IMR-90 (cell line): ENCODE data around the gene MAML3. TPM values are rescaled to one million over a fixed set of nuclear protein-coding genes. Genes with fewer than 3 reads are reported as not detected.

Experiments
- ATAC-seq: fragments of 200-7000 bp; cut with Tn5 transposase; 2 replicates; pipeline ENCODE4 v1.9.1; 2020; ENCODE audit warnings: low read depth, mild to moderate bottlenecking, moderate library complexity
- BruUV-seq: library from RNA; stranded (reverse); fragments of 400-500 nt; replicated peaks from 2 replicates; lab custom pipeline; 2021; lab: Mats Ljungman, UMichigan
- CTCF ChIA-PET: fragments of 300-600 bp; formaldehyde crosslinking; extraction: SDS; loops from one replicate; lab custom pipeline; 2021; ENCODE audit warnings: antibody characterized with exemption; lab: Yijun Ruan, JAX
- POLR2A ChIA-PET: fragments of 300-600 bp; sonication (Branson Sonifier 250); formaldehyde crosslinking; loops from one replicate; lab custom pipeline; 2022; ENCODE audit warnings: antibody characterized with exemption; ENCODE audit not compliant: unreplicated experiment; lab: Charles Lee
- DNase-seq: peaks from one replicate; pipeline ENCODE4 v3.0.0; 2013
- H2AFZ ChIP-seq: replicated peaks from 2 replicates; pipeline ENCODE3; 2013; ENCODE audit warnings: low read length, mild to moderate bottlenecking; ENCODE audit not compliant: poor library complexity
- H2AK5ac ChIP-seq: 2 replicates; pipeline ENCODE4 v1.6.1; 2013; ENCODE audit warnings: low read depth, low read length, inconsistent platforms
- H2AK9ac ChIP-seq: replicated peaks from 2 replicates; pipeline ENCODE3; 2013; ENCODE audit warnings: mild to moderate bottlenecking, low read depth, low read length, moderate library complexity; ENCODE audit not compliant: poor library complexity
- H2BK120ac ChIP-seq: 2 replicates; pipeline ENCODE4 v1.6.1; 2013; ENCODE audit warnings: low read depth, low read length, inconsistent platforms
- H2BK15ac ChIP-seq: 3 replicates; pipeline ENCODE4 v1.6.1; 2013; ENCODE audit warnings: low read depth, low read length, inconsistent platforms
- H2BK20ac ChIP-seq: 2 replicates; pipeline ENCODE4 v1.6.1; 2013; ENCODE audit warnings: low read depth, mild to moderate bottlenecking, inconsistent platforms, low read length, moderate library complexity
- H2BK5ac ChIP-seq: 2 replicates; pipeline ENCODE4 v1.6.1; 2013; ENCODE audit warnings: mild to moderate bottlenecking, low read depth, low read length, inconsistent platforms; ENCODE audit not compliant: poor library complexity, severe bottlenecking
- H3K14ac ChIP-seq: replicated peaks from 2 replicates; pipeline ENCODE4 v1.6.1; 2013; ENCODE audit warnings: low read depth, low read length, inconsistent platforms
- H3K18ac ChIP-seq: 2 replicates; pipeline ENCODE4 v1.6.1; 2013; ENCODE audit warnings: low read depth, low read length, control low read depth
- H3K23ac ChIP-seq: 2 replicates; pipeline ENCODE4 v1.6.1; 2013; ENCODE audit warnings: low read depth, low read length, inconsistent platforms
- H3K27ac ChIP-seq: 2 replicates; pipeline ENCODE4 v1.5.1; 2013; ENCODE audit warnings: mild to moderate bottlenecking, control low read depth, low read length; ENCODE audit not compliant: insufficient read depth
- H3K27me3 ChIP-seq: 2 replicates; pipeline ENCODE4 v1.6.1; 2013; ENCODE audit warnings: low read length; ENCODE audit not compliant: control insufficient read depth, insufficient read depth
- H3K36me3 ChIP-seq: 2 replicates; pipeline ENCODE4 v1.6.1; 2013; ENCODE audit warnings: low read length, mixed read lengths; ENCODE audit not compliant: control insufficient read depth, insufficient read depth
- H3K4ac ChIP-seq: 2 replicates; pipeline ENCODE4 v1.6.1; 2013; ENCODE audit warnings: low read depth, low read length, inconsistent platforms
- H3K4me1 ChIP-seq: 2 replicates; pipeline ENCODE4 v1.6.1; 2013; ENCODE audit warnings: low read length, mixed read lengths; ENCODE audit not compliant: control insufficient read depth, insufficient read depth
- H3K4me2 ChIP-seq: 2 replicates; pipeline ENCODE4 v1.6.1; 2013; ENCODE audit warnings: low read depth, mild to moderate bottlenecking, control low read depth, low read length, moderate library complexity
- H3K4me3 ChIP-seq: 2 replicates; pipeline ENCODE4 v1.5.1; 2013; ENCODE audit warnings: low read depth, mild to moderate bottlenecking, control low read depth, low read length, moderate library complexity; ENCODE audit not compliant: insufficient read depth
- H3K56ac ChIP-seq: 2 replicates; pipeline ENCODE4 v1.6.1; 2013; ENCODE audit warnings: low read length, inconsistent platforms; ENCODE audit not compliant: insufficient read depth; ENCODE audit errors: extremely low read depth
- H3K79me1 ChIP-seq, 2 experiments: 2 replicates each; pipeline ENCODE4 v1.6.1; 2013; ENCODE audit warnings: low read length in 2 of 2, inconsistent platforms in 1 of 2, low read depth in 1 of 2
- H3K9ac ChIP-seq: 2 replicates; pipeline ENCODE4 v1.6.1; 2013; ENCODE audit warnings: low read depth, low read length, control low read depth
- H3K9me1 ChIP-seq: 2 replicates; pipeline ENCODE4 v1.6.1; 2013; ENCODE audit warnings: low read length, inconsistent platforms; ENCODE audit not compliant: insufficient read depth
- H3K9me3 ChIP-seq: 2 replicates; pipeline ENCODE4 v1.6.1; 2013; ENCODE audit warnings: low read length; ENCODE audit not compliant: control insufficient read depth, insufficient read depth
- H4K20me1 ChIP-seq: 2 replicates; pipeline ENCODE4 v1.6.1; 2013; ENCODE audit warnings: low read length, inconsistent platforms; ENCODE audit not compliant: insufficient read depth
- H4K5ac ChIP-seq: 2 replicates; pipeline ENCODE4 v1.6.1; 2013; ENCODE audit warnings: mild to moderate bottlenecking, low read depth, low read length, control low read depth
- H4K8ac ChIP-seq, 2 experiments: 2 replicates each; pipeline ENCODE4 v1.6.1; 2013; ENCODE audit warnings: low read depth in 2 of 2, low read length in 2 of 2, control low read depth in 1 of 2, inconsistent platforms in 1 of 2
- H4K91ac ChIP-seq: 2 replicates; pipeline ENCODE4 v1.6.1; 2013; ENCODE audit warnings: low read depth, low read length, inconsistent platforms; ENCODE audit not compliant: insufficient read depth
- MAFK ChIP-seq: IDR thresholded peaks from 2 replicates; pipeline ENCODE4 v1.6.1; 2012; ENCODE audit warnings: low read depth, low read length, improper control_type of control experiment
- MAZ ChIP-seq: IDR thresholded peaks from 2 replicates; pipeline ENCODE4 v1.6.1; 2012; ENCODE audit warnings: low read depth, mild to moderate bottlenecking, low read length, improper control_type of control experiment, moderate library complexity, borderline replicate concordance
- POLR2A ChIP-seq: IDR thresholded peaks from 2 replicates; pipeline ENCODE4 v1.6.1; 2012; ENCODE audit warnings: mild to moderate bottlenecking, low read depth, low read length
- dilution Hi-C: fragments of 300-500 bp; cut with HindIII; formaldehyde crosslinking; loops from one replicate; pipeline ENCODE4 v1.14.3; 2018; ENCODE audit warnings: low sequenced_read_pairs; ENCODE audit not compliant: unreplicated experiment
- in situ Hi-C: fragments of 300-500 bp; cut with MboI; formaldehyde crosslinking; loops from 3 replicates; pipeline ENCODE4 v1.14.3; 2019; ENCODE audit warnings: low sequenced_read_pairs, inconsistent platforms, mixed read lengths
- intact Hi-C: fragments of 100-400 bp; cut with micrococcal nuclease; formaldehyde crosslinking; loops from 2 replicates; pipeline ENCODE4 v1.10.0; 2022
- polyA plus RNA-seq, 3 experiments: library from polyadenylated mRNA; depleted of rRNA; stranded (reverse); fragments of >200 nt; gene quantifications; 2 replicates each; pipeline ENCODE4 v1.2.3, GENCODE V29; 2012; ENCODE audit warnings: low replicate concordance in 1 of 3
- total RNA-seq: library from RNA; depleted of rRNA; stranded (reverse); fragments of >200 nt; gene quantifications from 2 replicates; pipeline ENCODE4 v1.2.3, GENCODE V29; 2012

Gene MAML3
- total and polyA plus RNA-seq, 2 of the 4 experiments (the other 2 are of a cell fraction), result 0.90 to 1.7 TPM

DNA sequence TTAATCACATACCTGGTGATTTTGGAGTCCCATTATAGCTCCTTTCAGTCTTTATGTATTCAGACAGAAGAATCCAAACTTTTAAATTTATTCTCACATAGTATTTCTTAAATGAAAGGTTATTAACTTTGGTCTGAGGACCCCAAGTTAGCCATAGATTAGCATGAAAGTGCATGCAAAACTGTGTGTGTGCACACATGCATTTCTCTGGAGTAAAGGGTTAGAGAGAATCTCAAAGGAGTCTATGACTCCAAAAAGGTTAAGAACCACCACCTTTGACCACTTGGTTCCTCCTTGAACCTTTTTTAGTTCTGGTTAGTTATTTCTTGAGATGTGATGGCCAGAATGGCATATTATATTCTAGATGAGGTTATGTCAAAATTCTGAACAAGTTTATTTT, 386.4 kb downstream of the MAML3 start:
- no peaks in the 10 kb centered on the region for H3K36me3 ChIP-seq
- no peak overlapping the region for H2BK15ac ChIP-seq
- CTCF ChIA-PET, result no interaction called here
- TF ChIP-seq MAZ (no peak), MAFK (no peak), POLR2A (no peak)
- no peak overlapping the region for H2AFZ ChIP-seq
- intact Hi-C loops (no loop called here), dilution Hi-C loops (no loop called here), in situ Hi-C loops (no loop called here)
- no peak overlapping the region for H3K4me3 ChIP-seq
- H3K4me1 ChIP-seq, result 0 out of 2 replicates have a peak, but pooled peaks cover 1% of the 10 kb centered on the region
- POLR2A ChIA-PET, result no interaction called here
- no peaks in the 10 kb centered on the region for H4K20me1 ChIP-seq
- no peak overlapping the region for H3K4ac ChIP-seq
- H3K23ac ChIP-seq, result no peak overlapping the region
- no peak overlapping the region for H2BK20ac ChIP-seq
- no peak overlapping the region for H3K14ac ChIP-seq
- no peak overlapping the region for H4K5ac ChIP-seq
- H3K18ac ChIP-seq, result no peak overlapping the region
- no peak overlapping the region for H3K9ac ChIP-seq
- no peak overlapping the region for H2AK5ac ChIP-seq
- H3K27ac ChIP-seq, result no peak overlapping the region
- no peak overlapping the region for H3K56ac ChIP-seq
- ATAC-seq (no peak), DNase-seq (no peak)
- no peaks in the 10 kb centered on the region for H3K27me3 ChIP-seq
- no peak overlapping the region for H2BK120ac ChIP-seq
- H4K91ac ChIP-seq, result no peak overlapping the region
- H3K9me3 ChIP-seq, result no peaks in the 10 kb centered on the region
- H3K9me1 ChIP-seq, result no peaks in the 10 kb centered on the region
- H3K4me2 ChIP-seq, result no peak overlapping the region
- H2AK9ac ChIP-seq, result no peak overlapping the region
- no peak overlapping the region for H2BK5ac ChIP-seq
- H4K8ac ChIP-seq, result no peak overlapping the region
- no TSS peak for BruUV-seq
- no peaks in the 10 kb centered on the region; a peak in 1 of 4 replicates for H3K79me1 ChIP-seq
